Testis (tissue), 3 donors: ENCODE measurements around the gene TBC1D22A. TPM values are rescaled to one million over a fixed set of nuclear protein-coding genes. Genes with fewer than 3 reads are reported as not detected.
A peak's percentile ranks its signal among the peaks of the same experiment; 100 is the strongest.

Source experiments
- DNase-seq: peaks from one replicate; pipeline ENCODE4 v3.0.0-alpha.2; 2019
- H3K27ac ChIP-seq, 2 donors: fragments of 200-600 bp; sonication (generic); one replicate each; pipeline ENCODE4 v1.5.1; 2019
- H3K27me3 ChIP-seq: fragments of 200-600 bp; sonication (generic); one replicate; pipeline ENCODE4 v1.5.1; 2019
- H3K36me3 ChIP-seq: fragments of 200-600 bp; sonication (generic); one replicate; pipeline ENCODE4 v1.5.1; 2017; ENCODE audit warnings: low read depth; ENCODE audit errors: missing control alignments
- H3K4me1 ChIP-seq: fragments of 200-600 bp; sonication (generic); one replicate; pipeline ENCODE4 v1.5.1; 2019
- H3K4me3 ChIP-seq, 2 donors: fragments of 200-600 bp; sonication (generic); one replicate each; pipeline ENCODE4 v1.5.1; 2017 to 2019
- H3K9me3 ChIP-seq: fragments of 200-600 bp; sonication (generic); one replicate; pipeline ENCODE4 v1.5.1; 2017
- CTCF ChIP-seq, 3 experiments: fragments of 450-650 bp in 2 of 3; fragments of 200-600 bp in 1 of 3; sonication (generic) in 1 of 3; IDR thresholded peaks; one replicate each; pipeline ENCODE4 v1.5.1; 2016 to 2019; ENCODE audit warnings: antibody characterized with exemption in 3 of 3, mild to moderate bottlenecking in 2 of 3, moderate library complexity in 1 of 3
- POLR2A ChIP-seq: fragments of 450-650 bp; IDR thresholded peaks from one replicate; pipeline ENCODE4 v1.6.1; 2017; ENCODE audit warnings: antibody characterized with exemption, mild to moderate bottlenecking, moderate library complexity
- WGBS, 2 donors: methylation state at CpG; one replicate each; pipeline ENCODE4 v1.1.5; 2018; 5-methylcytosine and 5-hydroxymethylcytosine counted together
- intact Hi-C: fragments of 100-400 bp; cut with DNase I; formaldehyde crosslinking; loops from one replicate; pipeline ENCODE4 v1.15.1; 2023; ENCODE audit warnings: low total_unique reads
- polyA plus RNA-seq: library from polyadenylated mRNA; stranded (reverse); fragments of 350-450 nt; fragmentation: Illumina TruSeq; extraction: RNeasy Lipid Tissue Mini Kit (QIAGEN cat#74804); gene quantifications from one replicate; pipeline ENCODE4 v1.2.3, GENCODE V29; 2014; ENCODE audit warnings: low read depth, low replicate concordance; ENCODE audit not compliant: insufficient read depth
- total RNA-seq, 2 donors: library from RNA; depleted of rRNA; stranded (reverse); fragments of >200 nt; gene quantifications; one replicate each; pipeline ENCODE4 v1.2.3, GENCODE V29; 2016

TBC1D22A gene
- total and polyA plus RNA-seq, 3 donors from 2014 or later: 16.6 to 32.8 (median 28.5) TPM

DNA sequence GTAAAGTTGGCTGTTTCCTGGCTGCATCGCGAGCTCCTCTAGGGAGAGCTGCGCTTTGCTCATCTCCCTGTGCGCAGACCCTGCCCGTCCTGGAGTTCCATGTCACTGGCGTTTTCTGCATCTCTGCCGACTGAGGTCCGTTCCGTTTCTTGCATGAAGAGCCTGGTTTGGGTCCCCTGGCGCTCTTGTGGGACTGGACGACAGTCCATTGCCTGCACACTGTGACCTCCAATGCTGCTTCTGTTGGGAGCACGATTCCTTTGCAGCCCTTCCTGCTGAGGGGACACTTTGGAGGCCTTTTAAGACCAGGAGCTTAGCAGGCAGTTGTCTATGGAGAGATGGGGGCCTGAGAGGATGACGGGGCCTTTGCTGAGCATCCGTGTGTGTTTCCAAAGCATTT, 90.3 kb downstream of the TBC1D22A start:
- H3K4me1 ChIP-seq: no peaks in the 10 kb centered on the region
- no peak overlapping the region for H3K27ac ChIP-seq
- 93 to 97% methylated on average over 14 of the region's 14 CpGs for WGBS, 2 donors
- no peaks in the 10 kb centered on the region for H3K9me3 ChIP-seq
- TF ChIP-seq POLR2A (no peak), CTCF (IDR thresholded peaks at IDR 0.05) (no peak)
- no peaks in the 10 kb centered on the region for H3K36me3 ChIP-seq
- intact Hi-C loops: no loop called here
- H3K4me3 ChIP-seq: no peak overlapping the region
- H3K27me3 ChIP-seq: no peaks in the 10 kb centered on the region
- DNase-seq: no peak

GRCh38 chr22:46853191-46853590, 90.7 kb downstream of the TBC1D22A start:
- Histone ChIP-seq H3K36me3 (no peaks in the 10 kb centered on the region), H3K27ac (no peak overlapping the region), H3K4me3 (no peak overlapping the region), H3K4me1 (no peaks in the 10 kb centered on the region), H3K27me3 (no peaks in the 10 kb centered on the region), H3K9me3 (no peaks in the 10 kb centered on the region)
- no peak for DNase-seq
- TF ChIP-seq POLR2A: no peak
- TF ChIP-seq CTCF (IDR thresholded peaks at IDR 0.05): no peak
- WGBS, 2 donors: 77 to 85% methylated on average over 16 of the region's 16 CpGs
- intact Hi-C loops: no loop called here

GRCh38 chr22:46854125-46854870, 91.8 kb downstream of the TBC1D22A start:
- no peaks in the 10 kb centered on the region for H3K4me1 ChIP-seq
- H3K4me3 ChIP-seq: no peak overlapping the region
- TF ChIP-seq POLR2A (no peak), CTCF (IDR thresholded peaks at IDR 0.05) (no peak)
- no peaks in the 10 kb centered on the region for H3K9me3 ChIP-seq
- H3K27ac ChIP-seq: peak overlapping the region in 1 of 2 donors; percentile 20
- WGBS, 2 donors: 78 to 83% methylated on average over 18 of the region's 18 CpGs
- H3K36me3 ChIP-seq: no peaks in the 10 kb centered on the region
- DNase-seq: peak; percentile 39
- no peaks in the 10 kb centered on the region for H3K27me3 ChIP-seq
- intact Hi-C loops: no loop called here

GRCh38 chr22:46855681-46856080, 93.2 kb downstream of the TBC1D22A start:
- Histone ChIP-seq H3K27me3 (no peaks in the 10 kb centered on the region), H3K4me3 (no peak overlapping the region), H3K27ac (no peak overlapping the region), H3K9me3 (no peaks in the 10 kb centered on the region), H3K4me1 (no peaks in the 10 kb centered on the region), H3K36me3 (no peaks in the 10 kb centered on the region)
- DNase-seq: no peak
- intact Hi-C loops: no loop called here
- TF ChIP-seq POLR2A (no peak), CTCF (IDR thresholded peaks at IDR 0.05) (no peak)
- WGBS, 2 donors: 88 to 90% methylated on average over 10 to 12 of the region's 12 CpGs

DNA sequence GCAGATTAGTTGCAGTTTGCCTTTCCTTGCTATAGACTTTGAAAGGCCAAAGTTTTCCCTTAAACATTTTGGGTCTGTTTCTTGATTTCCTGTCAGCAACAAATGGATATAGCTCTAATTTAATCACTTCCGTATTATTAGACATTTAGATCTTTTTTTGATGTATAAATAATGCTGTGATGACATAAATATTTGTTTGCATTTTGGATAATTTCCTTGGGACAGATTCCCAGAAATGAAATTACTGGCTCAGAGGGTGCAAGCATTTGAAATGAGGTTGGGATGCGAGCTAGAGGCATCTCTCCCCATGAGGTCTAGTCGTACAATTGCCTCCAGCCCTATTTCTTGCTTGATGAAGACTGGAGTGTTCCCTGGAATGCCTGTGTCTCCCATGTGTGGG, 94.2 kb downstream of the TBC1D22A start:
- WGBS, 2 donors: 92 to 96% methylated on average over 3 of the region's 3 CpGs
- Histone ChIP-seq H3K27ac (no peak overlapping the region), H3K9me3 (no peaks in the 10 kb centered on the region), H3K4me1 (no peaks in the 10 kb centered on the region), H3K4me3 (no peak overlapping the region), H3K27me3 (no peaks in the 10 kb centered on the region), H3K36me3 (no peaks in the 10 kb centered on the region)
- DNase-seq: no peak
- intact Hi-C loops: no loop called here
- no peak for TF ChIP-seq CTCF (IDR thresholded peaks at IDR 0.05)
- TF ChIP-seq POLR2A: no peak
